ENCODE data around the gene EPAS1.

The EPAS1 gene

GRCh38 chr2:46364797-46365457 is 67.7 kb downstream of the EPAS1 start:
- DNase-seq (ENCODE audit: low read depth) = no peak

GRCh38 chr2:46365913-46366667 is 68.9 kb downstream of the EPAS1 start:
- DNase-seq (ENCODE audit: low read depth) = no peak

- no peak for DNase-seq (ENCODE audit: low read depth)
Measured at GRCh38 chr2:46366668-46367052, 69.5 kb downstream of the EPAS1 start.

- DNase-seq (ENCODE audit: low read depth) = no peak
Measured at GRCh38 chr2:46367286-46367685, 70.1 kb downstream of the EPAS1 start.

- DNase-seq (ENCODE audit: low read depth) = no peak
Measured at GRCh38 chr2:46368401-46368800, 71.2 kb downstream of the EPAS1 start.

- DNase-seq (ENCODE audit: low read depth) = no peak
Measured at GRCh38 chr2:46369783-46370182, 72.6 kb downstream of the EPAS1 start.

- no peak for DNase-seq (ENCODE audit: low read depth)
Measured at GRCh38 chr2:46371854-46372253, 74.6 kb downstream of the EPAS1 start.

GRCh38 chr2:46372475-46372874 is 75.3 kb downstream of the EPAS1 start:
- no peak for DNase-seq (ENCODE audit: low read depth)

GRCh38 chr2:46373238-46373637 is 76.0 kb downstream of the EPAS1 start:
- DNase-seq (ENCODE audit: low read depth) = no peak

GRCh38 chr2:46375566-46376125 is 78.4 kb downstream of the EPAS1 start:
- no peak for DNase-seq (ENCODE audit: low read depth)

GRCh38 chr2:46376586-46376985 is 79.4 kb downstream of the EPAS1 start:
- no peak for DNase-seq (ENCODE audit: low read depth)

- no peak for DNase-seq (ENCODE audit: low read depth)
Measured at GRCh38 chr2:46377101-46377581, 79.9 kb downstream of the EPAS1 start.

- no peak for DNase-seq (ENCODE audit: low read depth)
Measured at GRCh38 chr2:46377666-46378560, 80.7 kb downstream of the EPAS1 start.

GRCh38 chr2:46378616-46379015 is 81.4 kb downstream of the EPAS1 start:
- DNase-seq (ENCODE audit: low read depth) = no peak

GRCh38 chr2:46379213-46380037 is 82.2 kb downstream of the EPAS1 start:
- no peak for DNase-seq (ENCODE audit: low read depth)

- DNase-seq (ENCODE audit: low read depth) = no peak
Measured at GRCh38 chr2:46380038-46380940, 83.1 kb downstream of the EPAS1 start.

- no peak for DNase-seq (ENCODE audit: low read depth)
Measured at GRCh38 chr2:46381263-46381849, 84.1 kb downstream of the EPAS1 start.

GRCh38 chr2:46381871-46382270 is 84.7 kb downstream of the EPAS1 start:
- no peak for DNase-seq (ENCODE audit: low read depth)

- DNase-seq (ENCODE audit: low read depth) = no peak
Measured at GRCh38 chr2:46382331-46383112, 85.3 kb downstream of the EPAS1 start.

Data from stimulated activated CD8-positive, alpha-beta memory T cell treated with anti-CD3 and anti-CD28 coated beads, Interleukin-7, amount 100 ng/mL, for 24 hours (primary cell).